Renal pelvis (tissue), 4 donors: Measurements from ENCODE around the gene TRIM54. TPM values are rescaled to one million over a fixed set of nuclear protein-coding genes. Genes with fewer than 3 reads are reported as not detected.
A peak's percentile ranks its signal among the peaks of the same experiment; 100 is the strongest.
"Not testable (repeated sequence)": the region's sequence is repeated elsewhere in the genome, so short reads cannot be mapped to it uniquely, and the experiment has no call there.

ENCODE experiments used
- DNase-seq: peaks from one replicate; pipeline ENCODE4 v3.0.0-alpha.2; 2013
- polyA plus RNA-seq, 3 donors: library from polyadenylated mRNA; unstranded; fragments of 120-200 nt; gene quantifications; one replicate each; pipeline ENCODE4 v1.2.1, GENCODE V29; 2013; ENCODE audit not compliant: insufficient read length in 3 of 3

TRIM54 gene
- polyA plus RNA-seq, 3 donors: 4.4 to 8.2 (median 7.6) TPM

DNA sequence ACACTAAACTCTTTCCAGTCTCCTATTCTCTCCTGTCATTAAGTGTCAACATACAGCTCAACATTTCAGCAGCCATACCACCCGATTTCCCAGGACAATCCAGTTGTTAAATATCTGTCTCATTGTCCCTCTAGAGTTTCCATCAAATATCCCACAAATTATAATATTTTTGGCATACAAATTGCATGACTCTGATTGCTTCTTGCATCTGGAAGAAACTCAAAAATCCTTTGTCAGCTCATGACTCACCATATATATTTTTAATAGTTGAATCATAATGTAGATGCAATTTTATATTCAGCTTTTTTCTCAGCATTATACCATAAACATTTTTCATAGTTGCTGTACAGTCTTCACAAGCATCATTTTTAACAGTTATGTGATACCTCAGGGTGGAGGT, 26.6 kb upstream of the TRIM54 start:
- DNase-seq: no peak

DNA sequence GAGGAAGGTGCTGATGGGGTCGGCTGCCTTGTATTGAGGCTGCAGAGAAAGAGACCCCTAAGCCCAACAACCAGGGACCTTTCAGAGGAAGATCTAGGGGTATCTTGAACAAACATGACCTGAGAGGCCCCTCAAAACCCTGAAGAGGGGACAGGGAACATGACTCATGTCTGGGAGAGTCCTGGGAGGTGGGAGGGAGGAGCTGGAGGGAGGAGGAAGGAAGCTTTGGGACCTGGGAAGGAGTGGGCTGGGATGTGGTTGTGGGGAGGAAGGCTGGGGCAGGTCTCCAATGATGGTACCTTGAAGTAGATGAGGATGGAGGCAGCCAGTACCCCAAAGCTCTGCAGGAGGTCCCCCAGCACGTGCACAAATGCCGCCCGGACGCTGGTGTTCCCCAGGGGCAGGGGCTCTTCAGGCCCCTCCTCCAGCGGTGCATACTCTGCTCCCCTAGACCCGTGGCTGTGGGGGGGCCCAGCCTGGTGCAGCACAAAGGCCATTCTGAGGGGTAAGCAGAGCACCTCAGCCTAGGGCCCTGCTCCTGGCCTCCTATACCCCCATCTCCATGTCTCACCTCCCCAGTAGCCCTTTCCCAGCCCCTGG, 25.3 kb upstream of the TRIM54 start:
- no peak for DNase-seq

DNA sequence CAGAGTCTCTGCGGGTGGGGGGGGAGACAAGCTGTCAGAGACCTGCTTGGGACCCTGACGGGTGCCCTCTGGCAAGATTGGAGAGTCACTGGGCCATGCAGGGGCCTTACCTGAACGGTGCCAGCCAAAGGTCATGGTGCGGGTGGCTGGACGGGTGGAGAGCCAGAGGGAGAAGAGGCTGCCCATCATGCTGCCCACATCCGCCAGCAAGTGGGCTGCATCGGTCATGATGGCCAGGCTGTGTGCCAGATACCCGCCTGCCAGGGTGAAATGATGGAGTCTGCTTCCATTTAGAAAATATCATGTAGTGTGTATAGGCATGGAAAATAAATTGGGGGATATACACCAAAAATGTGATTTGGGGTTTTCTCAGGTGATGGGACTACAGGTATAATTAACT, 24.2 kb upstream of the TRIM54 start:
- no peak for DNase-seq

DNA sequence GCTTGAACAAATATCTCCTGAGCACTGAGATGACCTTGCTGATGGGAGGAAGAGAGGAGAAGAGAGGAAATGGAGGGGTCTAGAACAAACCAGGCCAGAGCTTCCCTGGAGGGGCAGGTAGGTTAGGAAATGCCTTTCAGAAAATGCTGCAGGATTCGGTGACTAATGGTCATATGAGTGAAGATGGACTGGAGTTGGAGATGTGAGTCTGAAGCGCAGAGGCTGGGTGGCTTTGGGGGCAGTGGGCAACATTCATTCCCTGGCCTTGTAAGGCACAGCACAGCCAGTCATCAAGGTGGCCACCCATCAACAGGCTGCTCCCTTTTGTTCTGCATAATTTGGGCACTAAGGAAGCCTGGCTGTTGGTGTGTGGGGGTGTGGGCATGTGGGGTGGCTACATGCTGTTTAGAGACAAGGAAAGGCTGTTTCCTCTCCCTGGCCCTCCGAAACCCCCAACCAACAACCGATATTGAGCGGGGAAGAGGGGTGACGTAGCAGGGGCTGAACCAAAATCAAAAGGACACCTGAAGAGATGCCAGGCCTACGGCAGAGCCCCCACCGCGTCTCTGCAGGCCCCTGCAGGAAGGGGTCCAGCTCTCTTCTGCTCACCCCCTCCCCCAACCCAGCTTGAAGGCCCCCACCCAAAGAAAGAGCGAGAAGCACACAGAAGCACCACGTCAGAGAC, 20.8 kb upstream of the TRIM54 start:
- no peak for DNase-seq

DNA sequence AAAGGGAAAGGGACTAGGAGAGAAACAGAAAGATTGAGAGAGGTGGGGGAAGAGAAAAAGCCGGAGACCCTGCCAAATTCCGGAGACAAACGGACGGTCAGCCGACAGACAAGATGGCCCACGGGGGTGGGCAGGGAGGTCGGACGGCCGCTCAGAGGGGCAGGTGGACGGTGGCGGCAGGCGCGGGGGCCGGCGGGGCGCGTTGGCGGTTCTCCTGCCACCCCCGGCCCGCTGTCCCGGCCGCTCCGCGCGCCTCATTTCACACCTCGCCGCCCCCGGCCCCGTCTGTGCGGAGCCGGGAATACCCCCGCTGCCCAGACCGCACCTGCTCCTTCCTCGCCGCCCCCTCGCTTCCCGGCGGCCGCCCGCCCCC, 20.3 kb upstream of the TRIM54 start:
- no peak for DNase-seq

DNA sequence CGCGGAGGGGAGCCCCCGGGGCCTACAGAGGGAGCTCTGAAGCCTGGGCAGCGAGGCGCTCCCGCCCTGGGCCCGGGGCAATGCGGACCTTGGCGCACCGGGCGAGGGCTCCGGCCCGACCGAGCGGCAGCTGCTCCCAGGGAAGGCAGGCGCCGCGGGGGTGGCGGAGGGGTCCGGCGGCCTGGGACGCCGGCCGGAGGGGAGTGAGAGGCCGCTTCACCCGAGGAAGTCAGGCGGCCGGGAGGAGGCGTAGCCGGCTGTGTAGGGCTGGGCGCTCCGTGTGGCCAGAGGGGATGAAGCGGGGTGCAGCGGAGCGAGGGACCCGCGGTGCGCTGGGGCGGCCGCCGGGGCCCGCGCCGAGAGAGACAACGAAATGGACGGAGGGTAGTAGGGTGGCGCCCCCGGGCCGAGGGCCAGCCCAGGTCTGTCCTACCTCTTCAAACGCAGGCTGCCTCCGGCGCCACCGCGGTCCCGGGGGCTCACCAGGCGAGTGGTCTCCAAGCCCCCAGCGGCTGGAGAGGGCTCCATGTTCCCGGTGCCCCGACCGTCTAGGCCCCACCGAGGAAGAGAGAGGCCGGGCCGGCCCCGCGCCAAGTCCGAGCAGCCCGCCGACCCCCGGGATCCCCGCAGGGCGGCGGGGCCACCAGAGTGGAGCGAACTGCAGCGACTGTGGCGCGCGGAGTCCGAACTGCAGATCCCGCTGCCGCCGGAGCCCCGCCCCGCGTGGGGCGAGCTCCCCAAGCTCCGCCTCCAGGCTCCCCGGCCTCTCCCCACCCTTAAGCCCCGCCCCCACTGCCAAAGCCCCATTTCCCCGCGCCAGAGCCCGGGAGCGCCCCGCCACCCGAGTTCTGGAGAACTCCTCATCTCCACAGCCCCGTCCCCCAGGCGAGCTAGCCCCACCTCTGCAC, 19.6 kb upstream of the TRIM54 start, which contains the start of gene SLC30A3:
SLC30A3 (minus strand) TSS at position 669 of the 908 bp plus-strand sequence; CDS start at position 528, 141 bp downstream.
- DNase-seq: no peak

DNA sequence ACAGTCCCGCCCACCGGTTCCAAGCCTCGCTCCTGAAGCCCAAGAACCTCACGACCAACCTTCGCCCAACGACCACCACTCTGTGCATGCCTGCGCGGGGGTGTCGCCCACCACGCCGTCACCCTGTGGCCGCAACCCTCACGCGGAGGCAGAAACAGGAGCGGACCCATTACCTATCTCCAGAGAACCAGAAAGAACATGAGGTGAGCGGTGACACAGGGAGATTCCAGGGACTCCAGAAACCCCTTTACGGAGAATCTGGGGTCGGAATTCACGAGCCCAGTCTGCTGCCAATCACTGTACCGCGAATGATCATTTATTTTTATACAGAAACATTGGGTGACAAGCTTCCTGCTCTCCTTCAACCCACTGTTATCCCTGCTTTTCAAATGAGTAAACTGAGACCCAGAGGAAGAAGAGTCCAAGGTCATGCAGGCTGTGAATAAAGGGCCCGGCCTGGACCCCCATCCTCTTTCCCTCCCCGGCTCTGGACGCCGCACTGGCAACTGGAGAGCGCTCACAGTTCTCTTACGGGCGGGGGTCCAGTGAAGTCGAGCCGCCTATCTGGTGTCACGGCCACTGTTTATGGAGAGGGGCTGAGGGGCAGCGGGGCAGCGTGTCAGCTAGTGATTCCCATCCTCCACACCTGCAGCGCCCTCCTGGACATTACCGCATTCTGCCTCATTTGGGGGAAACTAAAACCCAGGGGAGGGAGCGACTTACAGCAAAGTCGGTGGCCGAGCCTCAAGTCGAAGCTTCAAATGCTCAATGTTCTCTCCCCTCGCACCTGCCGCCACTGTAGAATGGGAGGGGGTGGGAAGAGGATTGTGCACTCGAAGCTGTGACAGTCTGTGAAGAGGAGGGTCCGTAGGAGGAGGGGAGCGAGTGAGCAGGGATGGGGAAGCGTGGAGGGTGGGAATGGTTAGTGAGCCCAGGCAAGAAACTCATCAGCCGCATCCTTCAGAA, 18.7 kb upstream of the TRIM54 start:
- no peak for DNase-seq

DNA sequence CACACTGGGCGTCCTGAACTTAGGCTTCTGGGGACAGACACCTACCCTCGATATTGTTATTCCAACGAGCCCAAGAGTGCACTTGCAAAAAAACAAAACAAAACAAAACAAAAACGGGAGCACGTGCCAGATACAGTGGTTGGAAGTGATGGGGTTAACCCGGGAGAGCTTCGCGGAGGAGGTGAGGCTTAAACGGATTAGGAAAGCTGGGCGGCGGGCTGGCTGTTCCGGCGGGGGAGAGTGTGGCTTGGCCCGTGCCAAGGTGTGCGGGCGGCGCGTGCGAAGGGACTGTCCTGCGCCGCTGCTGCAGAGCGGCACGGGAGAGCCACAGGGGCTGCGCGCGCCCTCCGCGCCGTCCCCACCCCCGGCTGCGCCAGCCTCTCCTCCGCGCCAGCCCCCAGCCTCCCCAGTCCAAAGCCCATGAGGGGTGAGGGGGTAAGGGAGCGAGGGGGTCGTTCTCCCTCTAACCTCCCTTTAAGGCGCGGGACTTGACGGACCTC, 17.9 kb upstream of the TRIM54 start:
- no peak for DNase-seq

DNA sequence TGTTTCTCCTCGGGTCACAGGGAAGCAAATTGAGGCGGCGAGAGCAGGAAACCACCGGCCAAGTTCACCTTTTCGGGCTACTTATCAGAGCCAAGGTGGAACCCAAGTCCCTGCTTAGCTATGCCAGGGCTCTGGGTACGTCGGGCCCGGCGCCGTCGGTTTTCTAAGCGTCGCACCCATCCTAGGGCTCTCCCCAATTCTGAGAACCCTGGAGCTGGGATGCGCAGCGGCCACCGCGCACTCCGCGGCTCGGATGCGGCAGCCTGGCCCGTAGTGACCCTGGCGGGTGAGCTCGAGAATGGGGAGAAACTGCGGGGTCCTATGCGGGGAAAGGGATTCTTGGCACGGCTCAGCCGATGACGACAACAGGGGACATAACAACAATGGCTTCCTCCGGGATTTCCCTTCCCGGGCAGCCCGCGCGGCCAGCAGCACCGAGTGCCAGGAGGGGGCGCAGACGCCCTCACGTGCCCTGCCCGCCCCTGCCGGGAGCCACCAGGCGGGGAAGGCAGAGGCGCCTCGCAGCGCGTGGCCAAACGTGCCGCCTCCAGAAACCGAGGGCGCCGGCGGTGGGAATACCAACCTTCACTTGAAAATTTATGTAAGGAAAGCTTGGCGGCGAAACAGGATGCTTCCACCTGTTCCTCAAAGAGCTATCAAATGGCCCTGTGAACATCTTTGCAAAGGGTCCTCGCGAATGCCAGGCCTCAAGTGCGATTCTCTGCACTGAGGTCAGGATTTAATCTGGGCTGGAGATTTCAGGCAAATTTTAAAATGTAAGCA, 17.3 kb upstream of the TRIM54 start:
- DNase-seq: peak; percentile 79

DNA sequence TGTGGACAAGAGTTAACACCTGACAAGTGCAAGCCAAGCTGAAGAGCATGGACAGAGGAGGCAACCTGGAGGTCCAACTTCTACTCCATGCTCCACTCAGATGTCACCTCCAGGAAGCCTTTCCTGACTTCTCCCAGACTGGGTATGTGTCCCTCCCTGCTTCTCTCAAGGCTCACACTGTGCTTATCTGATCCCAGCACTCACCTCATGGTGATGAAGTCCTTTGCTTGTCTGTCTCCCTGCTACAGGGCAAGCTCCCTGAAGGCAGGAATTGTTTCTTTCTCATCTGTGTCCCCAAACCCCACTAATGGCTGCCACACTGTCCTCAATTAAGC, 16.7 kb upstream of the TRIM54 start:
- no peak for DNase-seq

DNA sequence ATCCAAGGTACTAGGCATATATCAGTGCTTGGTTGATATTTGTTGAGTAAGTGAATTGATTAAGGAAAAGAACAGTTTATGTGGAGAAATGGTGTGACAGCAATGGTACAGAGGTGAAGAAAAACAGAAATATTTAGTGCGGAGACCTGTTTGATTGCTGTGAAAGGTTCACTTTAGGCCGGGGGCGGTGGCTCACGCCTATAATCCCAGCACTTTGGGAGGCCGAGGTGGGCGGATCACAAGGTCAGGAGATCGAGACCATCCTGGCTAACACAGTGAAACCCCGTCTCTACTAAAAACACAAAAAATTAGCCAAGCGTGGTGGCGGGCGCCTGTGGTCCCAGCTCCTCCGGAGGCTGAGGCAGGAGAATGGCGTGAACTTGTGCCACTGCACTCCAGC, 13.9 kb upstream of the TRIM54 start:
- DNase-seq: not testable (repeated sequence)

DNA sequence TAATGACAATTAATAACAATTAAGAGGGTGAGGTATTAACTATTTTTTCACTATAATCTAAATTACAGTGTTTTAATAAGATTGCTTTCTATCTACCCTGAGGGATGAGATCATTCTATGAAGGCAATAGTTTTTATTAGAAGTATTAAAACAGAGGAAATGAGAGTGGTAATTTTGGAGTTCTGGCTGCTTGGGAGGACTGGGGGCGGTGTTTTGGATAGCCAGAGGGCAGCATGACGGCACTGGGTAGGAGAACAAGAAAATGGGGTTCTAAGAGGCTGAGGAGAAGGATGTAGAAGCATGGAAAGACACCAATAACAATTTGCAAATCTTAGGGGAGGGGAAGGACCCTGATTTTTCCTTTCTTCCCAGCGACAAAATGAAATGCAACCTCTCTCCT, 12.1 kb upstream of the TRIM54 start:
- no peak for DNase-seq

DNA sequence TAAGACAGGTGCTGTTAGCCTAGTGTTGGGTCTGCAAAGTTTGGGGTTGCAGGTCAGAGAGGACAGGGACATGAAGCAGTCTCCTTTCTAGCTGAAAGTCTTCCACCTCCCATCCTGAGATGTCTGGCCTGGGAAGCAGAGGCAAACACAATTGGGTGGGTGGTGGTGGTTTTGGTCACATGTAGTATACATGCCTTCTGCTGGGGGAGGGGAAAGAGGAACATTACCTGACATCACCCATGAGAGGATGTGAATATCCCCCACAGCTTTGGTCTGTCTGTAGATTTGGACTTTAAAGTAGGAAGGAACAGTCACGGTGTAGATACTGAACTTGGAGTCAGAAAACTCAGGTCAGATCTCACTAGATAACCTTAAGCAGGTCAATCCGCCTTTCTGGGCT, 11.6 kb upstream of the TRIM54 start:
- no peak for DNase-seq

DNA sequence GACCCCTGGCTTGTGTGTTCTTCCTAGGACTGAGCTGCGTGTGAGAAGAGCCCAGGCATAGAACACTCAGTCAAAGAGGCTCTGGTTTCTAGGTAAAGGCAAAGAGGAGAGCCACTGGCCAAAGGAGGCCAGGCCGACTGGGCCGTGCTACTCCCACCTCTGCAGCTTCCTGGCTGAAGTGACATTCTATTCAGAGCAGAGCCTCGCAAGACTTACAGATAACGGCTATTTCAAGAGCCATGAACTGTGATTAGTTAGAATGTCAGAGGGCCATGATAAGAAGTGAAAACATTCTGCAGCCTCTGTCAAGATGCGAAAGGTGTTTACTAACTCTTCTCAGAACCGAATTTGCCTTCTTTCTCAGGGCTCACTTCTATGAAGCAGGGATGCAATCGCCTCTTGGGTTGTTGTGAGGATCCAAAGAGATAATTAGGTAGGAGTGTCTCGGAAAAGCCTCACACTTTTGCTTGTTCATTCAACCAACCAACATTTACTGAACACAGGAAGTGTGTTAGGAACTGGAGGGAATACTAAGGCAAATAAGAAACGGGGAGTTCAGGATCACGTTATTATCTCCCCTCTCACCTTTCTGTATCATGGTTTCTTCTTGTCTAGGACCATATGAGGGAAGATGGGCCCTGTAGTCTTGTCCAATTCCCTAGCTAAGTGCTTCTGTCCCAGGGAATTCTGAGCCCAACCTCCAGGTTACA, 10.4 kb upstream of the TRIM54 start:
- no peak for DNase-seq

DNA sequence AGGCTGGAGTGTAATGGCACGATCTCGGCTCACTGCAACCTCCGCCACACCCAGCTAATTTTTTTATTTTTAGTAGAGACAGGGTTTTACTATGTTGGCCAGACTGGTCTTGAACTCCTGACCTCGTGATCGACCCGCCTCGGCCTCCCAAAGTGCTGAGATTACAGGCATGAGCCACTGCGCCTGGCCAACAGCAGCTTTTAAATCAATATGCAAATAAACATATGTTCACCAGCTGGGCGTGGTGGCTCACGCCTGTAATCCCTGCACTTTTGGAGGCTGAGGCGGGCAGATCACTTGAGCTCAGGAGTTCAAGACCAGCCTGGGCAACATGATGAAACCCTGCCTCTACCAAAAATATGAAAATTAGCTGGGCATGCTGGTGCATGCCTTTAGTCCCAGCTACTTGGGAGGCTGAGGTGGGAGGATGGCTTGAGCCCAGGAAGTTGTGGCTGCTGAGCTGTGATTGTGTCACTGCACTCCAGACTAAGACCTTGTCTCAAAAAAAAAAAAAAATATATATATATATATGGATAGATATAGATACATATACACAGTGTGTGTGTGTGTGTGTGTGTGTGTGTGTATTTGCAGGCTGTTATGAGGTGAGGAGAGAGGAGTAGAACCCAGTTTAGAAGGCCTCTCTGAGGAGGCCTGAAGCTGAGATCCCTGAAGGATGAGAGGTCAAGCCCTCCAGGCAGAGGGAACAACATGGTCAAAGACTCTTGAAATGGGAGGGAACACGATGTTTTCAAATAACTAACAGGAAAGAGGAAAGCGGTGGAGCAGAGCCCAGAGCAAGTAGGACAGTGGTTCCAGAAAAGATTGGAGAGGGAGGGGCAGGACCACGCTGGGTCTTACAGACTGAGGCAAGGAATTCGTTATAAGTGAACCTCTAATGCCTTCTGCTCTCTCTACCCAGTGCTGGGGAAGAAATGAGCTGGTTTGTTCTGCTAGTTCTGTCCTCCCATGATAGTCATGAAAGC, 9.4 kb upstream of the TRIM54 start:
- DNase-seq: not testable (repeated sequence)

DNA sequence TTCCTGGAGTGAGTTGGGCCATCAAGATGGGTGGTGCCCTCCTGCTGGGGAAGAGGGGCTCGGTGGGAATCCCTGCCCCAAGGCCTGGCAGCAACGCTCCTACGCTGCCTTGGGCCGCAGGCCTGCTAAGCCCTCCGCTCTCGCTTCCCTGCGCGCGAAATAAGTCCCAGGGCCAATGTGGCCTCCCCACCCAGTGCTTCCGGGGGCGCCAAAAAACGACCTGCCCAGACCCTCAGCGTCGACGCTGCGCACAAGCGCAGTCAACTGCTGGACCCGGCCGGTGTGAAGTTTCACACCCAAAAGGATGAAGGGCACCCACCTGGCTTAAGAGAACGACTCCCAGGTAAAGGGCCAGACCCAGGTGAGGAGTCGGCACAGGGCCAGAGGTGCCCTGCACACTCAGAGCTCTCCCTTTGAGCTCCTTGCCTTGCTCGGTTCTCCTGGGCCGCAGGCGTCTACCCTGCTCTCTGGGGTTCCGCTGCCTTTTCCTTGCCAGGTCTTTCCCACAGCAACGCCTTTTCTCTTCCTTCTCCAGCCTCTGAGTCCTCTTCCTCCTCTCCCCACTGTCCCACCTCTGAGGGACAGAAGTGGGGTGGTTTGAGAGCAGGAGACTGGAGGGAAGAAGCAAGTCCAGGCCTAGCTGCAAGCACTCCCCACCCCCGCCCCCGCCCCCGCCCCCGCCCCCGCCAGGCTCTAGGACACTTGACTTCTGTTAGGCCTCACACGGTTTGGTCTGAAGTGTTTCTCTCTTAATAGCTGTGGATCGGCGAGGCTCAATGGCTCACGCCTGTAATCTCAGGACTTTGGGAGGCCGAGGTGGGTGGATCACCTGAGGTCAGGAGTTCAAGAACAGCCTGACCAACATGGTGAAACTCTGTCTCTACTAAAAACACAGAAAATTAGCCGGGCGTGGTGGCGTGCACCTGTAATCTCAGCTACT, 6.7 kb upstream of the TRIM54 start, which contains the start of gene DNAJC5G:
DNAJC5G (plus strand) TSS at position 223 of the 940 bp plus-strand sequence. CDS start 1,296 bp downstream, outside the sequence.
- DNase-seq: no peak

DNA sequence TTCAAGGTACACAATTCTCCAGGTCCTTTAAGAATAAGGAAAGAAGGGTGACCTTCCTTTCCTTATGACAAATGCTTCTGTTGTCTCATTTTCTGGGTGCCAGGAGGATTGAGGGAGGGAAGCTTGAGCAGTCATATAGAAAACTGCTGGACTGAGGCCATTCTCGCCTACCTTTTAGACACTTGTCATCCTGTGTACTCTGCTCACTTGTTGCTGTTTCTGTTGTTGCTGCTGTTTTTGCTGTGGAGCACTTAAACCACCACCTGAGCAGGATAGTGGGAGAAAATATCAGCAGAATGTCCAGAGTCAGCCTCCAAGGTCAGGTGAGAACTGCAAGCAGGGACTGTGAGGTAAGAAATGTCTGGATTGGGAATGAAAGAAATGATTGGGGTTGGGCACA, 4.2 kb upstream of the TRIM54 start:
- no peak for DNase-seq
